Measurements from ENCODE around the gene LRRK1. TPM values are rescaled to one million over a fixed set of nuclear protein-coding genes. Genes with fewer than 3 reads are reported as not detected.

LRRK1 gene
- total and polyA plus RNA-seq, 2 of the 13 experiments (the other 11 are each of a cell fraction or from before 2014, with no cell fraction given) = 0.13 to 1.2 TPM

DNA sequence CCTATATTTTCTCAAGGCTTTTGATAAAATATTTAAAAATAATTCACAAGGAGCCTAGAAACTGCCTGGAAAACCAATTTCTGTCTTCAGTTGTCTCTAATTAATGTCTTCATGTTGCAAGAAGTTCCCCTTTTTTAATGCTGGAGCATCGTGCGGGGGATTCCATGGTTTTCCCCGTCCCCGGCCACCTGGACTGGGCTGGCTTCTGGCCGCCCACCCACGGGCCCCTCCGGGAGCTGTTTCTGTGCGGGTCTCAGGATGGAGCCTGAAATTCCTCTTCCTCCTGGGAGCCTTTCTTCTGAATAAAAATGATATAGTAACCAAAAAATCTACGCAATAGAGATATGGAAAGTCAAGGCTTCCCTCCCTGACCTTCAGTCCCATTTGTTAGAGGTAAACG is 8.1 kb upstream of the LRRK1 start:
- 0 out of 2 replicates have a peak, but pooled peaks cover 4% of the 10 kb centered on the region for H3K9me3 ChIP-seq (ENCODE audit: low read length)
- ATAC-seq (no peak), DNase-seq (ENCODE audit: low spot score) (no peak), FAIRE-seq (no peak)
- H3K27me3 ChIP-seq (ENCODE audit: control insufficient read depth in 1 of 2, insufficient read depth in 2 of 2, low read length in 2 of 2) = peaks cover 2 to 31% of the 10 kb centered on the region in 2 experiments; a peak in 4 of 5 replicates
- H3K27ac ChIP-seq (ENCODE audit: extremely low read length, insufficient read depth, low read length) = no peak overlapping the region
- ChIA-PET POLR2A (no interaction called here), CTCF (ENCODE audit: low intra/inter-chr PET ratio, low total read pairs) (no interaction called here)
- no peak overlapping the region for H3K9ac ChIP-seq (ENCODE audit: insufficient read depth, low read depth, low read length)
- H3K4me2 ChIP-seq (ENCODE audit: low read depth, low read length) = no peak overlapping the region
- no peaks in the 10 kb centered on the region for H3K79me2 ChIP-seq (ENCODE audit: insufficient read depth, low read length)
- no peaks in the 10 kb centered on the region for H4K20me1 ChIP-seq (ENCODE audit: insufficient read depth, low read length)
- H3K4me1 ChIP-seq (ENCODE audit: insufficient read depth, low read length) = no peaks in the 10 kb centered on the region
- H2AFZ ChIP-seq (ENCODE audit: low read length) = no peak overlapping the region
- WGBS (ENCODE audit: low lambda C conversion rate) = 60% methylated on average over 10 of the region's 10 CpGs
- intact Hi-C loops (cut with micrococcal nuclease; ENCODE audit: unreplicated experiment) (loop anchor here (10.0 kb wide), 1 partner anchor 344 kb away; the partner anchor contains the start of gene CHSY1), in situ Hi-C loops (cut with HindIII; ENCODE audit: extremely low pct_ligation_motif_present, low pct_unique_long_range_greater_than_20kb) (loop anchor here (25.0 kb wide), 1 partner anchor 351 kb away; the partner anchor contains the start of gene CHSY1)
- BruUV-seq (replicated peaks) = no TSS peak
- H3K36me3 ChIP-seq (replicated peaks in 1 of 2; ENCODE audit: control insufficient read depth in 1 of 2, insufficient read depth in 2 of 2, low read length in 2 of 2) = no peaks in the 10 kb centered on the region
- no peak overlapping the region for H3K4me3 ChIP-seq (replicated peaks in 1 of 3; ENCODE audit: insufficient read depth in 1 of 3, low read depth in 2 of 3, low read length in 3 of 3)
- TF ChIP-seq STAG1 (CRISPR knock-in tag; IDR thresholded peaks at IDR 0.05) (no peak), ZNF253 (CRISPR knock-in tag; IDR thresholded peaks at IDR 0.05; ENCODE audit: borderline replicate concordance) (no peak), SSRP1 (CRISPR knock-in tag; IDR thresholded peaks at IDR 0.05) (no peak), ZNF572 (CRISPR knock-in tag; IDR thresholded peaks at IDR 0.05) (no peak), HNF4A (CRISPR knock-in tag; IDR thresholded peaks at IDR 0.05) (no peak), NR0B2 (CRISPR knock-in tag; IDR thresholded peaks at IDR 0.05) (no peak), ZBTB46 (CRISPR knock-in tag; IDR thresholded peaks at IDR 0.05; ENCODE audit: borderline replicate concordance) (no peak), ZNF350 (CRISPR knock-in tag; IDR thresholded peaks at IDR 0.05; ENCODE audit: borderline replicate concordance, low read depth) (no peak), ZNF792 (CRISPR knock-in tag; IDR thresholded peaks at IDR 0.05) (no peak), ZNF549 (CRISPR knock-in tag; IDR thresholded peaks at IDR 0.05) (no peak), ONECUT2 (CRISPR knock-in tag; IDR thresholded peaks at IDR 0.05) (no peak), ATF7 (IDR thresholded peaks at IDR 0.05) (no peak), ATF7 (CRISPR knock-in tag; IDR thresholded peaks at IDR 0.05) (no peak), ZNF143 (CRISPR knock-in tag; IDR thresholded peaks at IDR 0.05) (no peak), HCFC1 (IDR thresholded peaks at IDR 0.05; ENCODE audit: low read depth, low read length) (no peak), REL (CRISPR knock-in tag; conservative IDR thresholded peaks at IDR 0.05) (no peak)
- TF ChIP-seq, protein P1, sequence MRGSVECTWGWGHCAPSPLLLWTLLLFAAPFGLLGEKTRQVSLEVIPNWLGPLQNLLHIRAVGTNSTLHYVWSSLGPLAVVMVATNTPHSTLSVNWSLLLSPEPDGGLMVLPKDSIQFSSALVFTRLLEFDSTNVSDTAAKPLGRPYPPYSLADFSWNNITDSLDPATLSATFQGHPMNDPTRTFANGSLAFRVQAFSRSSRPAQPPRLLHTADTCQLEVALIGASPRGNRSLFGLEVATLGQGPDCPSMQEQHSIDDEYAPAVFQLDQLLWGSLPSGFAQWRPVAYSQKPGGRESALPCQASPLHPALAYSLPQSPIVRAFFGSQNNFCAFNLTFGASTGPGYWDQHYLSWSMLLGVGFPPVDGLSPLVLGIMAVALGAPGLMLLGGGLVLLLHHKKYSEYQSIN (CRISPR knock-in tag; IDR thresholded peaks at IDR 0.05; ENCODE audit: borderline replicate concordance) = no peak
- TF ChIP-seq, protein P2, sequence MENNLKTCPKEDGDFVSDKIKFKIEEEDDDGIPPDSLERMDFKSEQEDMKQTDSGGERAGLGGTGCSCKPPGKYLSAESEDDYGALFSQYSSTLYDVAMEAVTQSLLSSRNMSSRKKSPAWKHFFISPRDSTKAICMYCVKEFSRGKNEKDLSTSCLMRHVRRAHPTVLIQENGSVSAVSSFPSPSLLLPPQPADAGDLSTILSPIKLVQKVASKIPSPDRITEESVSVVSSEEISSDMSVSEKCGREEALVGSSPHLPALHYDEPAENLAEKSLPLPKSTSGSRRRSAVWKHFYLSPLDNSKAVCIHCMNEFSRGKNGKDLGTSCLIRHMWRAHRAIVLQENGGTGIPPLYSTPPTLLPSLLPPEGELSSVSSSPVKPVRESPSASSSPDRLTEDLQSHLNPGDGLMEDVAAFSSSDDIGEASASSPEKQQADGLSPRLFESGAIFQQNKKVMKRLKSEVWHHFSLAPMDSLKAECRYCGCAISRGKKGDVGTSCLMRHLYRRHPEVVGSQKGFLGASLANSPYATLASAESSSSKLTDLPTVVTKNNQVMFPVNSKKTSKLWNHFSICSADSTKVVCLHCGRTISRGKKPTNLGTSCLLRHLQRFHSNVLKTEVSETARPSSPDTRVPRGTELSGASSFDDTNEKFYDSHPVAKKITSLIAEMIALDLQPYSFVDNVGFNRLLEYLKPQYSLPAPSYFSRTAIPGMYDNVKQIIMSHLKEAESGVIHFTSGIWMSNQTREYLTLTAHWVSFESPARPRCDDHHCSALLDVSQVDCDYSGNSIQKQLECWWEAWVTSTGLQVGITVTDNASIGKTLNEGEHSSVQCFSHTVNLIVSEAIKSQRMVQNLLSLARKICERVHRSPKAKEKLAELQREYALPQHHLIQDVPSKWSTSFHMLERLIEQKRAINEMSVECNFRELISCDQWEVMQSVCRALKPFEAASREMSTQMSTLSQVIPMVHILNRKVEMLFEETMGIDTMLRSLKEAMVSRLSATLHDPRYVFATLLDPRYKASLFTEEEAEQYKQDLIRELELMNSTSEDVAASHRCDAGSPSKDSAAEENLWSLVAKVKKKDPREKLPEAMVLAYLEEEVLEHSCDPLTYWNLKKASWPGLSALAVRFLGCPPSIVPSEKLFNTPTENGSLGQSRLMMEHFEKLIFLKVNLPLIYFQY (CRISPR knock-in tag; IDR thresholded peaks at IDR 0.05; ENCODE audit: borderline replicate concordance) = no peak
